Large intestine (tissue), 3 donors: ENCODE results near the gene CALML3. TPM values are rescaled to one million over a fixed set of nuclear protein-coding genes. Genes with fewer than 3 reads are reported as not detected.
A peak's percentile ranks its signal among the peaks of the same experiment; 100 is the strongest.

Experiments
- DNase-seq, 2 donors: peaks; one replicate each; pipeline versions ENCODE4 v3.0.0 to v3.0.0-alpha.2; 2013
- H3K27ac ChIP-seq: one replicate; pipeline ENCODE4 v1.5.1; 2013; ENCODE audit warnings: low read length
- H3K27me3 ChIP-seq: 2 replicates; pipeline ENCODE4 v1.6.1; 2013; ENCODE audit warnings: low read length; ENCODE audit not compliant: control insufficient read depth, insufficient read depth
- H3K36me3 ChIP-seq: 2 replicates; pipeline ENCODE4 v1.6.1; 2013; ENCODE audit warnings: low read length; ENCODE audit not compliant: control insufficient read depth, insufficient read depth
- H3K4me1 ChIP-seq: one replicate; pipeline ENCODE4 v1.6.1; 2013; ENCODE audit warnings: low read length; ENCODE audit not compliant: control insufficient read depth, insufficient read depth
- H3K4me3 ChIP-seq: one replicate; pipeline ENCODE4 v1.5.1; 2013; ENCODE audit warnings: low read length
- H3K9me3 ChIP-seq: one replicate; pipeline ENCODE4 v1.6.1; 2013; ENCODE audit warnings: mild to moderate bottlenecking, low read depth, low read length, moderate library complexity; ENCODE audit not compliant: control insufficient read depth
- WGBS: methylation state at CpG from one replicate; pipeline ENCODE4 v1.1.5; 2013; ENCODE audit warnings: low lambda C conversion rate; ENCODE audit not compliant: insufficient coverage; 5-methylcytosine and 5-hydroxymethylcytosine counted together
- polyA plus RNA-seq: library from polyadenylated mRNA; unstranded; fragments of 120-200 nt; gene quantifications from one replicate; pipeline ENCODE4 v1.2.1, GENCODE V29; 2013

The CALML3 gene
- polyA plus RNA-seq, 1 donor, result 0.09 TPM

DNA sequence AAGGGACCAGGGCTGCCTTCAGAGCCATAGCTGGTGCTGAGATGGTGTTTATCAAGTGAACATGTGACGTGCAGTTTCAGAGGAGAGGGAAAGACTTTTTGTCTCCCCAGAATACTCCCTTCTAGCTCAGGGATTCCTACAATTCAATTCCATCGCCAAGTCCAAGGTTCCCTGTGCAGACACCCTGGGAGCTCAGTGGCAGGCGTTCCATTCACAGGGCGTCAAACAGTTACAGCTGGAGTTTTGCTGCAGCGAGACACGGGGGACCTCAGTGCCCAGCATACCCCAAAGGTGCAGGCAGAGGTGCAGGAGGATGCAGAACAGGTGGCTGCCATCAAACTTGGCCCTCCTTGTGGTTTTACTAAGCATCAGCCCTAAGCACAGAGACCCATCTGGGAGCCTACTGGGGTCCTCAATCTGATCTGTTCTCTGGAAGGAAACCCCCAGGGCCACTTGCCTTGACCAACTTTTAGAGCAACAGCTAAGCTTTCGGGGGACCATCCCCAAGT, 24.5 kb upstream of the CALML3 start:
- no CpG with 5 or more reads among the region's 7 CpGs for WGBS
- peak in 1 of 2 donors; percentile 25 for DNase-seq
- no peak overlapping the region for H3K27ac ChIP-seq
- H3K4me1 ChIP-seq, result peaks cover 42% of the 10 kb centered on the region
- peaks cover 7% of the 10 kb centered on the region for H3K9me3 ChIP-seq
- H3K36me3 ChIP-seq, result no peaks in the 10 kb centered on the region
- H3K4me3 ChIP-seq, result no peak overlapping the region
- H3K27me3 ChIP-seq, result no peaks in the 10 kb centered on the region

GRCh38 chr10:5500910-5501309, 23.9 kb upstream of the CALML3 start:
- Histone ChIP-seq H3K36me3 (no peaks in the 10 kb centered on the region), H3K4me1 (peaks cover 42% of the 10 kb centered on the region), H3K4me3 (no peak overlapping the region), H3K27me3 (no peaks in the 10 kb centered on the region), H3K9me3 (peaks cover 7% of the 10 kb centered on the region), H3K27ac (no peak overlapping the region)
- no CpG with 5 or more reads among the region's 5 CpGs for WGBS
- DNase-seq, result peak in 1 of 2 donors; percentile 44

- H3K27me3 ChIP-seq, result no peaks in the 10 kb centered on the region
- H3K36me3 ChIP-seq, result no peaks in the 10 kb centered on the region
- no peak overlapping the region for H3K4me3 ChIP-seq
- H3K4me1 ChIP-seq, result peaks cover 38% of the 10 kb centered on the region
- H3K9me3 ChIP-seq, result peaks cover 7% of the 10 kb centered on the region
- WGBS, result no CpG with 5 or more reads among the region's 12 CpGs
- DNase-seq, result no peak
- no peak overlapping the region for H3K27ac ChIP-seq
Measured at GRCh38 chr10:5502061-5502521, 22.7 kb upstream of the CALML3 start.

GRCh38 chr10:5502571-5503476, 21.9 kb upstream of the CALML3 start:
- WGBS, result no CpG with 5 or more reads among the region's 14 CpGs
- Histone ChIP-seq H3K36me3 (no peaks in the 10 kb centered on the region), H3K4me3 (no peak overlapping the region), H3K9me3 (peaks cover 7% of the 10 kb centered on the region), H3K27ac (no peak overlapping the region), H3K4me1 (peaks cover 38% of the 10 kb centered on the region), H3K27me3 (no peaks in the 10 kb centered on the region)
- no peak for DNase-seq

- peak overlapping the region; percentile 50 for H3K27ac ChIP-seq
- DNase-seq, result peak; percentile 74 to 82
- no peak overlapping the region for H3K4me3 ChIP-seq
- H3K27me3 ChIP-seq, result no peaks in the 10 kb centered on the region
- H3K36me3 ChIP-seq, result no peaks in the 10 kb centered on the region
- WGBS, result no CpG with 5 or more reads among the region's 3 CpGs
- H3K9me3 ChIP-seq, result peaks cover 6% of the 10 kb centered on the region
- H3K4me1 ChIP-seq, result peaks cover 38% of the 10 kb centered on the region
Measured at GRCh38 chr10:5503477-5503835, 21.3 kb upstream of the CALML3 start.

DNA sequence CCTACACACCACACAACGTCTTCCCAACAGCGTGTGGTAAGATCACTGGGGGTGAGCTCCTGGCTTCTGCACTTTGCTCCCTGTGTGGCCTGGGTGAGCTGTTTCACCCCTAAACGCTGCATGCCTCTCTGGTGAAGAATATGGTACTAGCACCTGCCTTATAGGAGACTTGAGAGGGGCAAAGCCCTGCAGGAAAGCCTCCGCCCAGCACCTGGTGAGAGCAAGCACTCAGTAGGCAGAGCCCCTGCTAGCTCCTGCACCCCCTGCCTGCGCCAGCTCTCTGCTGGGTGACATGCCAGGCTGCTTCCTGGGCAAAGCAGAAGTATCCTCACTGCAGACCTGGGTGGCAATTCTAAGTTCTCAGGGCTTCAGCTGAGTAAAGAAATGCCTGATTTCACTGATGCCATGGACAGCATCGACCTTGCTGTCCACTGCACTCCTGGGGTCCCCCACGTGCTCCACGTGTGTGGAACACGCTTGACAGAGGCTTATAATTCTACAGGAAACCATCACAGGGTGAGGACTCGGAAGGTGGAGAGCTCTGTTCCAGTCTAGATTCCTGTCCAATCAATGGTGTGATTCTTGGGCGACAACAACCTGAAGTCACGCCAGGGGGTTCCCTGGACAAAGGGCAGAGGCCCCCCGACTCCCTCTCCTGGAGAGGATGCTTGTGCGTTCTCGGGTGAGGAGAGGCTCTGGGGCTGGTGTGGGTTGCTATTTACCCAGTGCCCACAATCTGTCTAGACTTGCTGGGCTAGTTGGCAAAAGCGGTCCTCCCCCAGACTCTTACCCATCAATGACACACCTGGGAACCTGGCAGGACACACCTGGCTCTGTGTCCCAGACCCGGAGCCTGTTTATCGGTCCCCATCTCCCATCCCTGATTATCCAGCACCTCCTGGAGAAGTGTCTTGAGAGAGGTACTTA, 20.4 kb upstream of the CALML3 start:
- peak overlapping the region; percentile 50 for H3K27ac ChIP-seq
- H3K4me1 ChIP-seq, result peaks cover 38% of the 10 kb centered on the region
- no peaks in the 10 kb centered on the region for H3K9me3 ChIP-seq
- no peaks in the 10 kb centered on the region for H3K27me3 ChIP-seq
- no CpG with 5 or more reads among the region's 18 CpGs for WGBS
- H3K36me3 ChIP-seq, result no peaks in the 10 kb centered on the region
- no peak overlapping the region for H3K4me3 ChIP-seq
- peak in 1 of 2 donors; percentile 44 for DNase-seq

GRCh38 chr10:5506246-5506645, 18.5 kb upstream of the CALML3 start:
- no peak for DNase-seq
- Histone ChIP-seq H3K4me1 (peaks cover 30% of the 10 kb centered on the region), H3K27me3 (no peaks in the 10 kb centered on the region), H3K27ac (no peak overlapping the region), H3K4me3 (no peak overlapping the region), H3K36me3 (no peaks in the 10 kb centered on the region), H3K9me3 (no peaks in the 10 kb centered on the region)
- WGBS, result no CpG with 5 or more reads among the region's 2 CpGs

DNA sequence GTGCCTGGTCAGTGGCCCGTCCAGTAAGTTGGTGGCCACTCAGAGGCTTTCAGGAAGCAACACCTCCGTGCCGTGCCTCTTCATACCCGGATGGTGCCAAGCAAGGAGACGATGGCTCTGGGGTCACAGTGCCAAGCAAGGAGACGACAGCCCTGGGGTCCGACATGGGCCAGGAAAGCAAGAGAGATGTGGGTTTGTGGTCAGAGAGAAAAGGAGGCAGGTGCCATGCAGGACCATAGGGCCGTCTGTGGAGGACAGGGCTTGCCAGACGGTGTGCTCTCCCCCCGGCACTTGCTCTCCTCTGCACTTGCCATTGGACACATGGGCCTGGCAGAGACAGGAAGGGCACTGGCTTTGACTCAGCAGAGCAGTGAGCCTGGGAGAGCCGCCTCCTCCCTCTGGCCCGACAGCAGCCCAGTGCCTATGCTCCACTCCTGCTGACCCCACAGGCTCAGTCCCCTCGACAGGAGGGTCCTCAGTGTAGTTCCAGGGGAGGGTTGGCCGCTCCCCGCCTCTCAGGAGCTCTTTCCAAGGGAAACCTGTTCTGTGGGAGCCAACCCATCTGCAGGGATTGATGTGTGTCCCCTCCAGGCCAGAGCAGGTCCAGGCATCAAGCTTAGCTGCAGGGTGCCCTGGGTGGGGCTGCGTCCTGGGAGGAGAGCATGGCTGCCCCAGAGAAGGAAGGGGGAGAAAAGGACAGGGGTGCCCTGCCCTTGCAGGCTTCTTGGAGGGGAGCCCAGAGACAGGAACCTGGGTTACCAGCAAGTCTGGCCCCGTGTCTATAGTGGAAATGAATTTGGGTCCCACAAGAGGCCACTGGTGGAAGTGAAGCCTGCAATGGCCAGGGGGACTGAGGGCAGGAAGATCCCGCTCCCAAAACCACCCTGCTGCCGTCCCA, 17.8 kb upstream of the CALML3 start:
- H3K27me3 ChIP-seq, result no peaks in the 10 kb centered on the region
- H3K4me3 ChIP-seq, result no peak overlapping the region
- H3K27ac ChIP-seq, result no peak overlapping the region
- no CpG with 5 or more reads among the region's 19 CpGs for WGBS
- DNase-seq, result no peak
- H3K36me3 ChIP-seq, result no peaks in the 10 kb centered on the region
- peaks cover 30% of the 10 kb centered on the region for H3K4me1 ChIP-seq
- H3K9me3 ChIP-seq, result peaks cover 4% of the 10 kb centered on the region

GRCh38 chr10:5507649-5508131, 17.1 kb upstream of the CALML3 start:
- no peak overlapping the region for H3K27ac ChIP-seq
- no CpG with 5 or more reads among the region's 14 CpGs for WGBS
- H3K27me3 ChIP-seq, result no peaks in the 10 kb centered on the region
- H3K4me3 ChIP-seq, result no peak overlapping the region
- H3K9me3 ChIP-seq, result peaks cover 4% of the 10 kb centered on the region
- H3K4me1 ChIP-seq, result peaks cover 25% of the 10 kb centered on the region
- H3K36me3 ChIP-seq, result no peaks in the 10 kb centered on the region
- no peak for DNase-seq
